ENCODE measurements around the gene KCND2.
"Not testable (repeated sequence)": the region's sequence is repeated elsewhere in the genome, so short reads cannot be mapped to it uniquely, and the experiment has no call there.

Gene KCND2

DNA sequence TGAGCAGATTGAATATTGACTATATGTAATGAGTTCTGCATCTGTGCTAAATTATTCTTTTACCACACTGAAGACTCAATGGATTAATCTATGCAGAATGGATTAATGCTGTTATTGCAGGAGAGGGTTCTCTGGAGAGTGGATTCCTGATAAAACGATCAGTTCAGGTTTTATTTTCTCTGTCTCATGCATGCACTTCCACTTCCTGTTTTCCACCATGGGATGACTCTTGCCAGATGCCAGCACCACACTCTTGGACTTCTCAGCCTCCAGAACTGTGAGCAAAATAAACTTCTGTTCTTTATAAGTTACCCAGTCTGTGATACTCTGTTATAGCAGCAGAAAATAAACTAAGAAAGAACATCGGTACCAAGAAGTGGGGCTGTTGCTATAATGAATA lies 207.5 kb downstream of the KCND2 start:
- in situ Hi-C loops (cut with MboI; ENCODE audit: low sequenced_read_pairs) = no loop called here

DNA sequence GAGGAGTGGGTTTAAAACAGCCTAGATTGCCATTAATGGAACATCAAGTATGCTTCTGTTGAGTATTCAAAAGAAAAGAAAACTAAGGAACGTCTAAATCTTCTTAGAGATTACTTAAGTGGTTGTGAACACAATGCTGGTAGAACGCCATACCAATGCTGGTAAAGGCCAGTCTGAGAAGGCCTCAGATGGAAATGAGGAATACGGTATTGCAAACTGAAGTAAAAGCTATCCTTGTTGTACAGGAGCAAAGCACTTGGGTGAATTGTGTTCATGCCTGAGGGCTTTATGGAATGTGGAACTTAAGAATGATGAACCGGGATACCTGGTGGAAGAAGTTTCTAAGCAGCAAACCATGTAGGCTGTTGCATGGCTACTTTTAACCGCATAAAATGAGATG lies 208.0 kb downstream of the KCND2 start:
- in situ Hi-C loops (cut with MboI; ENCODE audit: low sequenced_read_pairs) = no loop called here

DNA sequence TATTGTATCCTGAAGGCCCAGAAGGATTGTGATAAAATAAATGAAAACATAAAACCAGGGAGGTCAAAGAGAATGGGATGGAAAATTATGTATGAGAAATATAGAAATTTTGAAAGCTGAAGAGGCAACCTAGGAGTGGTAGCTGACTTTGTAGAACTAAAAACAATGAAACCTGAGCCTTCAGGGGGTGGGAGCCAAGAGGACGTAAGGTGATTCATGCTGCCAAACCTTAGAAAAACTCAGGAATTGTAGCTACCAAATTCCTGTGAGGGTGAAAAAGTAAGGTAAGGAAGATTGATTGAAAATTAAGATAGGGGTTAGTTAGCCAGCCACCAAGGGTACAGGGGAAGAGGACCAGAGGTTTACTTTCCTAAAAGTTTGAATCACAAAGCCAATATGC lies 213.2 kb downstream of the KCND2 start:
- in situ Hi-C loops (cut with MboI; ENCODE audit: low sequenced_read_pairs) = no loop called here

GRCh38 chr7:120502132-120502531 lies 229.2 kb downstream of the KCND2 start:
- in situ Hi-C loops (cut with MboI; ENCODE audit: low sequenced_read_pairs) = no loop called here

DNA sequence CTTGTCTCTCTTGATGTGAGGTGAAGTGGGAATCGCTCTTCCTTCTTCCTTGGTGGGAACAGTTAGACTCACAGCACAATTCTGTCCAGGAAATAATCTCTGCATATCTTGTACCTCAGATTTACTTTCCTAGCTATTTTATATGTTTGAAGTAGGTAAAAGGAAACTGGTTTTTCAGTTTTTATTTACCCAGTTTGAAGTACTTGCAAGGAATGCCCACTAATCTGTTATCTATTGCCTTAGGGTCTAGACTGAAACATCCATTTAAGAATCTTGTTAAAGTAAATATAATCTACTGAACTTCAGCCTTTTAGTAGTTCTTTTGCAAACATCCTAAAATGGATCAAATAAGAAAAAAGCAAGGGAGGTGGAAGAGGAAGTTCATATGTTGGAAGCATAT lies 229.8 kb downstream of the KCND2 start:
- in situ Hi-C loops (cut with MboI; ENCODE audit: low sequenced_read_pairs) = no loop called here

DNA sequence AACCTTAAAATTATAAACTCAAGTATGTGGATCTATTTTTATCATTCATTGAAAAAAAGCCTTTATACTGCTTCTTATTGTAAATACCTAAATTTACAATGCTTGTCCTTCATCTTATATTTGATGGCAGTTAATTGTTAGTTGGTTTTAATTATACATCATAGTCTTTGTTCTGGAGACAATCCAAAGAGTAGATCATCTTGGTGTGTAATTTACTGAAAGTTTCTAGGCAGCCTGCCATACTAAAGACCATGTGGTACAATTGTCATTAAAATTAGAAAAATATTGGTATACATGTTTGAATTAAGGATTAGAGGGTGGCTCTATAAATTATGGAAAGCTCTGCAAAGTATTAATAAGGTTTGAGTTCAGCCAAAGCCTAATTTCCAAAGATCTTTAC lies 231.4 kb downstream of the KCND2 start:
- in situ Hi-C loops (cut with MboI; ENCODE audit: low sequenced_read_pairs) = no loop called here

DNA sequence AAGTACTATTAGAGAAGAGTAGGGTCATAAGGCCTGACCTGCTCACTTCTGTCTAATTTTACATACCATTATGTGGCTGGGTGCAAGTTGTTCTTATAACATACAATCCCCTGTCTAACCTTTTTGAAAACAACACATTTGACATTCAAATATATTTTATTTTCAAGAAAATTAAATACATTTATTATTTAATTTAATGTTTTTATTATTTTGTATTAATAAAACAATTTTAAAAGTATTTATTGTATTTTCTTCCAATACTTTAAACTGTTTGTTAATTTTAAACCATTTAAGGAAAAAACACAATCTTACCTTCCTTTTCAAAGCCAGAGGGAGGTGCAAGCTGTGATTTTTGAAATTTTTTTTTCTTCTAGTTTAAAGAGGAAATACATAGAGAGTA lies 232.8 kb downstream of the KCND2 start:
- in situ Hi-C loops (cut with MboI; ENCODE audit: low sequenced_read_pairs) = no loop called here

GRCh38 chr7:120512701-120513100 lies 239.7 kb downstream of the KCND2 start:
- in situ Hi-C loops (cut with MboI; ENCODE audit: low sequenced_read_pairs) = no loop called here

- in situ Hi-C loops (cut with MboI; ENCODE audit: low sequenced_read_pairs) = no loop called here
Measured at GRCh38 chr7:120519224-120519623, 246.2 kb downstream of the KCND2 start.

DNA sequence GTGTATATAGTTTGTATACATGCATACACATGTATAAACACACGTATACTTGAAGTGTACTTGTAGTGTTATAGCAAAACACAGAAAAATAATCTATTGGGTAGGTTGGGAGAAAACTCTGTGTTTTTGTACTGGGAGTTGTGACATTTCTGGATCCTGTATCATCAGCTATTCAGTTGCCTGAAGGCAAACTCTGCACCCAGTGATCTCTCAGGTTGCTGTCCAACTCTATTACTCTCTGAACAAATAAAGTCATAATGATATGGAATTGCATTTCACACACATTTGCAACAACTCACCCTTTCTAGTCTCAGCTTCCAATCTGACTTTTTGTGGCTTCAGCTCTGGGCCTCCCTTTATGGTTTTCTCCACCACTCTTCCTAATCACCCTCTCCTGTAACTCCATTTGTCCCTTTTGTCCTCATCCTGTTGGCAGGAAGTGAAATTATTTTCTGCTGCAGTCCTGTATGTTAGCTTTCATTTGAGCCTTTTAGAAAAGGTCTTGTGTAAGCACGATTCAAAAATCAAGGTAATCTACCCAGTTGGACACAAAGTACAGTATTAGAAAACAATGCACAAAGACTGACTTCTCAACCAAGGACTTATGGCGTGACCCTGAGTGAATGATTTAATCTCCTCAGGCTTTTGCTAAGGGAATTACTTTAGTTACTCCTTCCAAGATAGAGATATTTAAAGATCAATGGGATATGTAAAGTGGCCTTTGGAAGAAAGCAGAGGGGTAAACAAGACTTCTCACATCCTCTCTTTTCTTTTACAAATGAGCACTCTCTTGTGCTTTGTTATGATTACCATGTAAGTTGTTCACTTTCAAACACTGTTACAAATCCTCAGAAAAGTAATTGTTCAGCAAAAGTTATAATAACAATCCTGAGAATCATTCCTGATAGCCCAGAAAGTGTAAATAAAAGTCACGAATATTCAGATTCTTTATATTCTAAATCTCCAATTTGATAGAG lies 249.1 kb downstream of the KCND2 start:
- in situ Hi-C loops (cut with MboI; ENCODE audit: low sequenced_read_pairs) = no loop called here

- in situ Hi-C loops (cut with MboI; ENCODE audit: low sequenced_read_pairs) = no loop called here
Measured at GRCh38 chr7:120523985-120524384, 251.0 kb downstream of the KCND2 start.

GRCh38 chr7:120526902-120527509 lies 254.0 kb downstream of the KCND2 start:
- in situ Hi-C loops (cut with MboI; ENCODE audit: low sequenced_read_pairs) = no loop called here

GRCh38 chr7:120529736-120530135 lies 256.8 kb downstream of the KCND2 start:
- in situ Hi-C loops (cut with MboI; ENCODE audit: low sequenced_read_pairs) = no loop called here

DNA sequence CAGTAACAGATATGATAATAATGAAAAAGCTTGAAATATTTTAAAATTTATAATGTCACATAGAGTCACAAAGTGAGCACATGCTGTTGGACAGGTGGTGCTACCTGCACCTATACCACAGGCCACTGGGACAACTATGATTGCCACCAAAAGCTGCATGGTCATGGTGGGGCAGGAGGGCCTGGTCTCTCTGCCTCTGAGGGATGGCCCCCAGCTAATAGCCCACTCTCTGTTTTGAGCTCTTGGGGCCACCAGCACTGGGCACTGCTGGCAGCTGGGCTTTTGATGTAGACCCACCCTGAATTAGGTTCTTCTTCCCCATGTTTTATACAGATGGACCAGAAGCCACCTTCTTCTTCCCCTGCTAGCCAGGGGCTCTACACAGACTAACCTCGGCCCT lies 265.4 kb downstream of the KCND2 start:
- in situ Hi-C loops (cut with MboI; ENCODE audit: low sequenced_read_pairs) = no loop called here

DNA sequence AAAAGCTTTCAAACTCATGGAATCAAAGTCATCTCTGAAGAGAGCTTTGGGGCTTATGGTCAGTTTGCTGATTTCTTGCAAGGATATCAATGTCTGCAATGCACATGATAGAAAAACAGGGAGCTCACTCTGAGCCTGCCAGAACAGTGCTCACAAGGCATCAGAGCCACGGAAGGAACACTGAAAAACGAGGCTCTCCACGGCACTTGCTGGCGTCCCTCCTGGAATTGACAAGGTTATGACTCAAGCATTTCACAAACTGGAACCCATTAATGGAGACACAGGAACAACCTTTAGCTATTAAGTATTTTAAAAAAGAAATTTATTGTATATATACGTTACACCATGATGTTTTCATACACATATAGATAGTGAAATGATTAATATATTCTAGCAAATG lies 266.3 kb downstream of the KCND2 start:
- in situ Hi-C loops (cut with MboI; ENCODE audit: low sequenced_read_pairs) = no loop called here

DNA sequence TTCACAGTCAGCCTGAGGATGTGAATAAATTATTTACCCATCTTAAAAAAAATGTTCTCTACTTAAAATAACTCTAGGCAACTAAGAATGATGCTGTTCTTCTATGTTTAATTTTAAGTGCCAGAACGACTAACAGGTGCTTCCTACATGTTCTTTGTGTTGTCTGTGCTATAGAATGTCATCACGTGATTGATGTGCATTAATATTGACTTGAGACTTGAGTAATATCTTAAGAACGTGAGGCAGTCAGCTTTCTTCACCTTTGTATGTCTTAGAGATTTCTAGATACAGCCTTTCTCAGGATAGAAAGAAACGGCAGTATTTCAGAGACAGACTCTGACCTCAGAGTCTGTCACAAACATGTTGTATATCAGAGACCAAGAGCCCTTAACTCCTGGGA lies 274.6 kb downstream of the KCND2 start:
- in situ Hi-C loops (cut with MboI; ENCODE audit: low sequenced_read_pairs) = no loop called here

DNA sequence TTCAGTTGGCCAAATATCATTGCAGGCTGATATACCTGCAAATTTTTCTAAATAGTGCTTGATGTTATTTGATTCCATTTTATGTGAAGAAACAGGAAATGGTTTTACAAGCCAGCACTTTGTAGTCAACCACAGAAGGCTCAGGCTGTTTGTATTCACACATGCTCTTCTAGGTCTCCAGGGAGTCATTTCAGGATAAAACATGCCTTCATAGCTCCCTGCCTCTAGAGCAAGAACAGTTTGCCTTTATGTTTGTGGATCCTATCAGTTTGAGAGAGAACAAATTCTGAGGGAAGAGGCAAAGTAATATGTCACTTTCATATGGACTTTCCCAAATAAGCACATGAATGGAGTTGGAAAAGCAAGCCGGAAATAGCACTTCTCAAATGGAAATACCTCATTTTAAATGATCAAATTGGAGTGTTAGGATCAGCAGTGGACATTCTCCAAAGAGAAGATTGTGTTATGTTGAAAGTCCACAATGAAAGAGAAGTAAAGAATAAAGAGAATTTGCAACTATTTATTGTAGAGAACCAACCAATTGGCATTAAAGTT lies 277.6 kb downstream of the KCND2 start:
- in situ Hi-C loops (cut with MboI; ENCODE audit: low sequenced_read_pairs) = no loop called here

DNA sequence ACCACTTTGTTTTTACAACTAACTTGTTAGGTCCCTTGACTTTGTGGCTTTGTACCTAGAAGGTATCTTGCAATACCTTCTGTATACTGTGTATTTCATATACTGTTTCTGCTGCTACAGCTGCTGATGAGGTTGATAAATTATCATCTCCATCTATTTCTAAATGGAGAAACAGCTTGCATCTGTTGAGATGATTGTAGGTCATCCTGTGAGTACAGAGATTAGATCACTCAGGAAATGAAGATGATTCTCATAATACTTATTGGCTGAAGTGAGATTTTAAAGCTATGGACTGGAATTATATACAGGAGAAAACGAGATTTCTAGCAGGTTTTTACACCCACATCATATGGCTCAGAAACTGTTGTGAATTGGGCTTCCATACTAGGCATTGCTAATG lies 280.5 kb downstream of the KCND2 start:
- in situ Hi-C loops (cut with MboI; ENCODE audit: low sequenced_read_pairs) = no loop called here

GRCh38 chr7:120554960-120555571 lies 282.1 kb downstream of the KCND2 start:
- in situ Hi-C loops (cut with MboI; ENCODE audit: low sequenced_read_pairs) = no loop called here

DNA sequence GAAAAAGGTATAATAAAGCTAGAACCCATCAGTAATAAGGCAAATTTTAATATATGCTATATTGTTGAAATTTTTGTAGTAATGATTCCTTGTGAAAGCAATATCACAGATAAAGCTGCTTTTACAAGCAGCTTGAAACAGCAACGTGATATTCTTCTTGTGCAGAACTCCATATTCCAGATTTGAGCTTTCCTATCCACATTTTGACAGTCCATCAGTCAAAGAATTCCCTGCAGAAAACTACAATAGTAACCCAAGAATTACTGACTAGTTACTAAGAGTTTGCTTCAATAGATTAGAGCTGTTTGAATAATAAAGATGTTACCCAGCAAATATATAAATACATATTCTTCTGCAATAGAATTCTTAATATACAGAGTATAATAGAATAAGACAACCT lies 291.2 kb downstream of the KCND2 start:
- in situ Hi-C loops (cut with MboI; ENCODE audit: low sequenced_read_pairs) = no loop called here

GRCh38 chr7:120567204-120567603 lies 294.2 kb downstream of the KCND2 start:
- in situ Hi-C loops (cut with MboI; ENCODE audit: low sequenced_read_pairs) = no loop called here

GRCh38 chr7:120578657-120579056 lies 305.7 kb downstream of the KCND2 start:
- in situ Hi-C loops (cut with MboI; ENCODE audit: low sequenced_read_pairs) = not testable (repeated sequence)
